ENCODE results near the gene SCFD2.
"Not testable (repeated sequence)": the region's sequence is repeated elsewhere in the genome, so short reads cannot be mapped to it uniquely, and the experiment has no call there.

SCFD2 gene

DNA sequence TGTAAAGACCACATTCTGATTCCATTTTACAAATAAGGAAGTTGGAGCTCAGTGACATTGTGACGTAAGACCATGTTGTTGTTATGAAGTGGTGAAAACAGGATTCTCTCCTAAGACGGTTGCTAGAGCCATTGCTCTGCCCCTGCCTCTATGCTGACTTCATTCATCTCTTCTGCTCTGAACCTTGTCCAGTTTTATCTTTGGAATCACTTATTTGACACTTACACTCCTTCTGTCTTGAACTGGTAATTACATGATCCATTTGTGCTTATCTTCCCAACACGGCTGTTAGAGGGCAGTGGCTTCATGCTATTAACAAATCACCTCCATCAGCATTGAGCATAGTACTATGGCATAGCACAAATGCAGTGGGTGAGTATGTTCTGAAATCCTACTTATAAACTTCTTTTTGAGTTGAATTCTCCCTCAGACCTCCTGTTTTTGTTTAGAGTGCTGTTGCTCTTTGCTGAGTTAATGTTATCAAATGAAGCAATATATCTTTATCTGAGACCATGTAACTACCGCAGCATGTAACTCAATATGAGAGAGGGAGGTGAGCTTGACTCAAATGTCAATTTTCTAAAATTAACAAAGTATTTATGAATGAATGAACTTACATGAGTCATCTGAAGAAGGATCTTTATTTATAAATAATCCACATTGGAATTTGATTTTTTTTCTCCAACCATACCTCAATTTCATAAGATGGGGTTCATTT is 326.0 kb downstream of the SCFD2 start:
- Histone ChIP-seq H3K27ac (peak overlapping the region; percentile 9), H3K4me3 (ENCODE audit: low read depth, low read length) (no peak overlapping the region), H3K36me3 (replicated peaks) (no peaks in the 10 kb centered on the region), H3K27me3 (replicated peaks) (no peaks in the 10 kb centered on the region)
- in situ Hi-C loops (cut with HindIII; ENCODE audit: low pct_ligation_motif_present, low sequenced_read_pairs): no loop called here
- TF ChIP-seq, protein P1, sequence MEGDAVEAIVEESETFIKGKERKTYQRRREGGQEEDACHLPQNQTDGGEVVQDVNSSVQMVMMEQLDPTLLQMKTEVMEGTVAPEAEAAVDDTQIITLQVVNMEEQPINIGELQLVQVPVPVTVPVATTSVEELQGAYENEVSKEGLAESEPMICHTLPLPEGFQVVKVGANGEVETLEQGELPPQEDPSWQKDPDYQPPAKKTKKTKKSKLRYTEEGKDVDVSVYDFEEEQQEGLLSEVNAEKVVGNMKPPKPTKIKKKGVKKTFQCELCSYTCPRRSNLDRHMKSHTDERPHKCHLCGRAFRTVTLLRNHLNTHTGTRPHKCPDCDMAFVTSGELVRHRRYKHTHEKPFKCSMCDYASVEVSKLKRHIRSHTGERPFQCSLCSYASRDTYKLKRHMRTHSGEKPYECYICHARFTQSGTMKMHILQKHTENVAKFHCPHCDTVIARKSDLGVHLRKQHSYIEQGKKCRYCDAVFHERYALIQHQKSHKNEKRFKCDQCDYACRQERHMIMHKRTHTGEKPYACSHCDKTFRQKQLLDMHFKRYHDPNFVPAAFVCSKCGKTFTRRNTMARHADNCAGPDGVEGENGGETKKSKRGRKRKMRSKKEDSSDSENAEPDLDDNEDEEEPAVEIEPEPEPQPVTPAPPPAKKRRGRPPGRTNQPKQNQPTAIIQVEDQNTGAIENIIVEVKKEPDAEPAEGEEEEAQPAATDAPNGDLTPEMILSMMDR (IDR thresholded peaks at IDR 0.05; ENCODE audit: low read depth, low read length, missing control alignments): no peak
- DNase-seq: no peak

DNA sequence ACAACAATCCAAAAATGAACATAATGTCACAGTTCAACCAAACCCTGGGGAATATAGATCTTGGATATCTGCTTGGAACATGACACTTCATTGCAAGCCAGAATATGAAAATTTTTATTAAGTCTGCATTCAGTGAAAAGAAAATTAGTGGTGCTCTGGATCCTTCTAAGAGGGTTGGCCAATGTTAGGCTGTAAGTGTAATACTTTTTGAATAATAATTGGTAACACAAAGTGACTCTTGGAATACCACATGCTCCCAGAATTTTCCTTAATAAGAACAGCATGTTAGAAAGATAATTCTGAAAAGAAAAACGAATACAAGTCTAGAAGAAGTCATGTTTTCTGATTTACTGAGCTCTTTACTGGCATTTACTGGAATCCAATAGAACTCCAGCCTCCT is 328.0 kb downstream of the SCFD2 start:
- in situ Hi-C loops (cut with HindIII; ENCODE audit: low pct_ligation_motif_present, low sequenced_read_pairs): no loop called here
- TF ChIP-seq, protein P1 (IDR thresholded peaks at IDR 0.05; ENCODE audit: low read depth, low read length, missing control alignments): no peak
- no peak for DNase-seq
- H3K27me3 ChIP-seq (replicated peaks): no peaks in the 10 kb centered on the region
- H3K36me3 ChIP-seq (replicated peaks): no peaks in the 10 kb centered on the region
- H3K4me3 ChIP-seq (ENCODE audit: low read depth, low read length): no peak overlapping the region
- H3K27ac ChIP-seq: no peak overlapping the region

DNA sequence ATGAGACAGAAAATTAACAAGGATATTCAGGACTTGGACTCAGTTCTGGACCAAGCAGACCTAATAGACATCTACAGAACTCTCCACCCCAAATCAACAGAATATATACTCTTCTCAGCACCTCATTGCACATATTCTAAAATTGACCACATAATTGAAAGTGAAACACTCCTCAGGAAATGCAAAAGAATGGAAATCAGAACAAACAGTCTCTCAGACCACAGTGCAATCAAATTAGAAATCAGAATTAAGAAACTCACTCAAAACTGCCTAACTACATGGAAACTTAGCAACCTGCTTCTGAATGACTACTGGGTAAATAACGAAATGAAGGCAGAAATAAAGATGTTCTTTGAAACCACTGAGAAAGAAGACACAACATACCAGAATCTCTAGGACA is 333.0 kb downstream of the SCFD2 start:
- H3K27me3 ChIP-seq (replicated peaks); DNase-seq; H3K27ac ChIP-seq; in situ Hi-C loops (cut with HindIII; ENCODE audit: low pct_ligation_motif_present, low sequenced_read_pairs); H3K36me3 ChIP-seq (replicated peaks); H3K4me3 ChIP-seq (ENCODE audit: low read depth, low read length): not testable (repeated sequence)

DNA sequence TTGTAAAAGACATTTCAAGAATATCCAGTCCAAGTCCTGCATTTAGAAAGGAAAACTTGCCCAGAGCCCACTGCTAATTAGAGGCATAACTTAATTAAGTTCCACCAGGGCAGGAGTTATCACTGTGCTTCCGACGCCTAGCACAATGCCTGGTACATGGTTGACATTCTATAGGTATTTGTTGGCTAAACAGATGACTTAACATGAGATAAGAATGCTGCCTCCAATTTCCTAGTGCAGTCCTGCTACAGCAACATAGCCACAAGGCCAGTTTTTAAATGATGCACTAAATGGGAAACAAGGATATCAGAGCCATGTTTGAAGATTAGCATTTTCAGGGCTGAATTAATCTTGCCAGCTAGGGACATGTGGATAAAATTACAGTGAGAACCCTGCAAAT is 339.6 kb downstream of the SCFD2 start:
- DNase-seq: no peak
- in situ Hi-C loops (cut with HindIII; ENCODE audit: low pct_ligation_motif_present, low sequenced_read_pairs): no loop called here
- H3K27ac ChIP-seq: no peak overlapping the region
- TF ChIP-seq, protein P1 (IDR thresholded peaks at IDR 0.05; ENCODE audit: low read depth, low read length, missing control alignments): no peak
- no peak overlapping the region for H3K4me3 ChIP-seq (ENCODE audit: low read depth, low read length)
- H3K27me3 ChIP-seq (replicated peaks): no peaks in the 10 kb centered on the region
- H3K36me3 ChIP-seq (replicated peaks): no peaks in the 10 kb centered on the region

DNA sequence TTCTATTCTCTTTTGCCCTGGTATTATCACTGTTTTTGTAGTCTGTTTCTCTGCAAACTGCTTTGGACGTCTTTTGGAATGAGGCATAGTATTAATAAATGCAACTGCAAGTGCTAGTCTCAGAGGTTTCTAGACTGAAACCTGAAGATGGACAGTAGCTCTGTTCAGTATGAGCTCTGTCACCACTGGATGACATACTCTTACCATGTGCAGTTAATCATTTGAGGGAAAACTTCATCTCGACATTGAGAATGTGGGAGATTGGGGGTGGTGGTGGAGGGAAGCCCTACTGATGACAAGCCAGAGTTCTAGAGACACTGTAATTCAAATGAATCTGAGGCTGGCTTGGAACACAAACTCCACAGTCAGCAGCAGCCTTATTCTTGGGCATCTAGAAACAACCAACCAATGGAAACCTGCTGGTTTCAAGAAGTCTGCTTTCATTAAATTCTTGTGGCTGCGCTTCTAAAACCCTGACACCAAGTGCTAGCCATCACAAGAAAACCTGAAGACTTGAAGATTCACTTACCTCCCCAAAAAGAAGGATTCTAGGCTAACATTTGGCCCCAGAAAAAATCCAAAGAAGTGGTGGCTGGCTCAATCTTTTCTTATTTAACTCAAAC is 342.1 kb downstream of the SCFD2 start:
- DNase-seq: no peak
- Histone ChIP-seq H3K36me3 (replicated peaks) (no peaks in the 10 kb centered on the region), H3K27ac (no peak overlapping the region), H3K4me3 (ENCODE audit: low read depth, low read length) (no peak overlapping the region), H3K27me3 (replicated peaks) (no peaks in the 10 kb centered on the region)
- TF ChIP-seq, protein P1 (IDR thresholded peaks at IDR 0.05; ENCODE audit: low read depth, low read length, missing control alignments): no peak
- in situ Hi-C loops (cut with HindIII; ENCODE audit: low pct_ligation_motif_present, low sequenced_read_pairs): no loop called here

DNA sequence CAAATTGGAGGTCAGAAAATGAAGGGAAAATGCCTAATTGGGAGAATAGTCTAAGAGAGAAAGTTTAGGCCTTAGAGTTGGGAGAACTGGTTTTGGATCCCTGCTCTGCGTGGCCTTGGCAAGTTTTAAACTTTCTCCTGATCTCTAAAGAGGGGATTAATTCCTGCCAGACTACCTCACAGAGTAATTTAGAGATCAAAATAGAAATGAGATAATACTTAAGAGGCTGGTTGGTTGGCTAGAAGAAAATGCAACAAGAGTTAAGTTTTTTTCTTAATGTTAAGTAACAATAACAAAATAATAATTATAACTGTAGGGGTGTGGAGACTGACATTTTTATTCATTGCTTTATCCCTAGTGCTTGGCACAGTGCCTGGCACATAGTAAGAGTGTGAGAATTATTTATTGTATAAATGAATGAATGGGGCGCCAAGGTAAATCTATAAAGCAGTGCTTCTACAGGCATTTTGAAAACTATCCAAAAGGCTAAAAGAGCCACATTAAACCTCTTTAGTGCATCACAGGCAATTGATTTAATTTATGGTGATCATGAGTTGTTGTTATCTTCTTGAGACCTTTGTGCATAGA is 343.3 kb downstream of the SCFD2 start:
- TF ChIP-seq, protein P1 (IDR thresholded peaks at IDR 0.05; ENCODE audit: low read depth, low read length, missing control alignments): no peak
- H3K4me3 ChIP-seq (ENCODE audit: low read depth, low read length): no peak overlapping the region
- H3K36me3 ChIP-seq (replicated peaks): no peaks in the 10 kb centered on the region
- H3K27me3 ChIP-seq (replicated peaks): no peaks in the 10 kb centered on the region
- DNase-seq: no peak
- H3K27ac ChIP-seq: no peak overlapping the region
- in situ Hi-C loops (cut with HindIII; ENCODE audit: low pct_ligation_motif_present, low sequenced_read_pairs): no loop called here
